NCI-H2107 treated with DMSO at 0.1 percent for 48 hours (cell line): ENCODE results near the gene AKAP13.
"Not testable (repeated sequence)": the region's sequence is repeated elsewhere in the genome, so short reads cannot be mapped to it uniquely, and the experiment has no call there.

ENCODE experiments used
- DNase-seq: peaks from one replicate; lab custom pipeline; 2025; ENCODE audit not compliant: unreplicated experiment; lab: John Stamatoyannopoulos, UW

The AKAP13 gene

DNA sequence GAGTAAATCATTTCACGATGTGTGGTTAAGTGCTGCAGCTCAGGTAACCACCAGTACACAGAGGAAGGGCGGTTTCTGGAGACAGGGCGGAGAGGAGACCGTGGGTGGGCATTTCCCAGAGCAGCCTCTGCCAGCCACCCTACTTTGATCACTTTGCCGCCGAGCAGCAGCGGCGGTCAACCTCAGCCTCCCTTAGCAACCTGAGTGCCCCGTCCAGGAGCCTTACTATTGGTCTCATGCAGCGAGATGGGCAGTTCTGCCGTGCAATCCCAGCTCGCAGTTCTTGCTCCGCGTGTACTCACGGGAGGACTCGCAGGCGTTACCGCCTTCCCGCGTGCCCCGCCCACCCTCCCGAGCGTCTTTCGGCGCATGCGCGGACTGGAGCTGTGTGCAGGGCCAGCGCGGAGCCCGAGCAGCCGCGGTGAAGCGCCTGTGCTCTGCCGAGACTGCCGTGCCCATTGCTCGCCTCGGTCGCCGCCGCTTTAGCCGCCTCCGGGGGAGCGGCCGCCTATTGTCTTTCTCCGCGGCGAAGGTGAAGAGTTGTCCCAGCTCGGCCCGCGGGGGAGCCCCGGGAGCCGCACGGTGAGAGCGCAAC is at the start of gene AKAP13:
Gene AKAP13 (plus strand): TSS at position 387 of the 595 bp plus-strand sequence. CDS start 105,118 bp downstream, outside the sequence.
- peak; percentile 84 for DNase-seq

- peak; percentile 12 for DNase-seq
Observed at GRCh38 chr15:85330901-85331588, 49.4 kb upstream of the AKAP13 start.

GRCh38 chr15:85331655-85332285 is 48.6 kb upstream of the AKAP13 start:
- DNase-seq, result no peak

- DNase-seq, result no peak
Observed at GRCh38 chr15:85333132-85333831, 47.1 kb upstream of the AKAP13 start.

GRCh38 chr15:85334241-85334640 is 46.2 kb upstream of the AKAP13 start:
- DNase-seq, result no peak

- DNase-seq, result no peak
Observed at GRCh38 chr15:85335193-85335942, 45.0 kb upstream of the AKAP13 start.

- no peak for DNase-seq
Observed at GRCh38 chr15:85336880-85337279, 43.5 kb upstream of the AKAP13 start.

GRCh38 chr15:85337425-85338074 is 42.9 kb upstream of the AKAP13 start:
- DNase-seq, result no peak

GRCh38 chr15:85340321-85340665 is 40.1 kb upstream of the AKAP13 start:
- DNase-seq, result no peak

GRCh38 chr15:85340852-85341251 is 39.6 kb upstream of the AKAP13 start:
- no peak for DNase-seq

- not testable (repeated sequence) for DNase-seq
Observed at GRCh38 chr15:85342163-85342562, 38.2 kb upstream of the AKAP13 start.

DNA sequence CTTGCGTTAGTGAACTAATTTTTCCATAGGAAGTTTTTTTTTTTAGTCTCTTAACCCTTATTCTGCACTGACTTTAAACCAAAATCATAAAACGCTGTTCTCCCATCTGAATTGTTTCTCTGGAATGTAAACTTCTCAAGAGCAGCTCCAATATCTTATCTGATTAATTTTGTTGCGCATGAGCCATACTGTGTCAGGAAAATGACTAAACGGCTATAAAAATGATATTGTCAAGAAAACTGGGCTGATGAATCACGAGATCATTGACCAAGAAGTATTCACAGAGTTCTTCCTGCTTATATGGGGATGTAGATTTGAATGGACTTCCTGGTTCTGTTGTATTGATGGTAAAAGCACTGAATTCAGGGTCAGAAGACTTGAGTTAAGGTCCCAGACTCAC is 37.0 kb upstream of the AKAP13 start:
- not testable (repeated sequence) for DNase-seq

DNA sequence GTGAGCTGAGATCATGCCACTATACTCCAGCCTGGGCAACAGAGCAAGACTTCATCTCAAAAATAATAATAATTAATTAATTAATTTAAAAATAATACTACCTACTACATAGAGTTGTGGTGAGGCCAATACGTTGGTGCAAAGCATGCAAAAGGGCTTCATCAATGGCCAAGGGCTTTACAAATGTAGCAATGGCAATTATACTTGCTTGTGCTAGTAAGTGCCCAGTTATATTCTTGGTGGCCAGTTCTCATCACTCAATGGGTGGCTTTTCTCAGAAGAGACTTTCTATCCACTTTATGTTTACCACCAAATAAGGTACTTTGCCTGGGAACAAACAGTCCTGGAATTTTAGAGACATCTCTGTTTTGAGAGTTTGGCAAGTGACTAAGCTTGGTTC is 36.2 kb upstream of the AKAP13 start:
- not testable (repeated sequence) for DNase-seq

DNA sequence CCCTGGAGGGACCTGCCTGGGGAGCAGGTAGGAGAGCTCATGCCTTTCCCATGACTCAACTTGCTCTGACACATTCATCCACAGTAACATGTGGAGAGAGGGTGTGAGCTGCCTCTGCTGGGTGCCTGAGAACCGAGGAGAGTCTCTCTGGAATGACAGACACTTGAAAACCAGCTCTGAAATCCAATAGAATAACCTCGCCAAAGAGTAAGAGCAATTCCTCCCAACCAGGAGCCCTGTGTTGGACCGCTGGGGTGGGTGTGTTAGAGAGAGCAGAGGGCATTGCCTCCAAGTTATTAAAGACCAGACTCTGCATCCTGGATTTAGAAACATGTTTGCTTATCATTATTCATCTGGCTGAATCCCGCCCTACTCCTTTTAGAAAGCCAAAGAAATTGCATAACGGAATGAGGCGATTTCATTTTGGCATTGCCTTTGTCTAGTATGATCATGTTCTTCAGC is 35.7 kb upstream of the AKAP13 start:
- not testable (repeated sequence) for DNase-seq

DNA sequence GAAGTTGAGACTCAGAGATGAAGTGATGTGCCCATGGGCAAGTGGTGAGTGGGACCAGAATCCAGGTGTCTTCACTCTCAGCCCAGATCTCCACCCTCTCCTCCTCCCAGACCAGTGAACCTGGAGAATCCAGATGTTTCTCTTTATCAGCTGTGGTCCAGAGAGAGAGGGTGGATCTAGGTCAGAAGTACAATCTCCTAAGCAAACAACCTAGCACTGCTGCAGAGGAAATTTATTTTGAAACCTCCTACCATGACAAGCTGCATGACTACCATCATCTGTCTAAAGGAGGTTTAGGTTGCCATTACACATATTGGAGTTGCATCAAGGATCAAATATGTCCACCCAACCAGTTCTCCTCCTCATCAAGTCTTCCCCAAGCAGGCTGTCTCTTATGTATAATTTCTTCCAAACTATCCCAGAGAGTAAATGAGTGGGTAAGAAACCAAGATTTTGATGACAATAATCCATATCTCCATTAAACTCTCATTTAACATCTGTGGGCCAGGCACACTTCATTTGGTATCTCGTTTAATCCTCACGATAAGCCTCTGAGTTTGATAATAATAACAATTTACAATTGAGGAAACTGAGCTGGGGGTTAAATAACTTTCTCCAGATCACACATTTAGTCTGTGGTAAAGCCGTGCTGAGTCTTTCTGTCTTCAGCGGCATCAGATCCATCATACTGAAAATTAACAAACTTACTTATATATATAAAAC is 35.0 kb upstream of the AKAP13 start:
- DNase-seq, result not testable (repeated sequence)

GRCh38 chr15:85346462-85347084 is 33.8 kb upstream of the AKAP13 start:
- DNase-seq, result not testable (repeated sequence)

- DNase-seq, result not testable (repeated sequence)
Observed at GRCh38 chr15:85347264-85348047, 32.9 kb upstream of the AKAP13 start.

DNA sequence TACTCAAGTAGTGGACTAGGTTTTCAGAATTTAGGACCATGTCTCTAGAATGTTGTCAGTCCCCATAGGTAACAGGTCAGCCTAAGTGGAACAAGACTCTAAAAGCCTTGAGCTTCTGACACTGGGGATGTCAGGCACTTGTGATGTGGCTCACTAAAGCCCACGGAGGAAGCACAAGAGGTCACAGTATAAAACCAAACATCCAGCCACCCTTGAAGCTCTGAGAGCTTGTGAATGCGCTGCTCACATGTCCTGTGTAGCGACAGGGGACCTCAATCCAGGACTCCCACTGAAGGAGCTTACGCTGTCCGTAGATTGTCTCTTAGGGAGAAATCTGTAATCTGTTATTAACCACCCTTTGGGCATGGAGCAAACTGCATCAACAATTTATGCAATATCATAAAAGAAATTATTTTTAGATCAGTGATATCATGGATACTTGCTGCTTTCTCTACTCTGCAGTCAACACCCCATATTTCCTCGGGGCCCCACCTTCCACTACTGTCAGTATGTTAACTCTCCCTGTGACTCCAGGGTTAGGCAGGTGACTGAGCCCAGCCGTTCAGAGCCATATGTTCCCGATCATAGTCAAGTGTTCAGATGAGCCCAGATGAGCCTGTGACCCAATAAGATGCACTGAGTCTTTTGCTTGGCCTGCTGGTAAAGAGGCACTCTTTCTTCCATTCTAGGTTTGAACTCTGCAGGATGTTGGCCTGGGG is 32.2 kb upstream of the AKAP13 start:
- DNase-seq, result not testable (repeated sequence)
